HCT116 (cell line): ENCODE data around the gene PLPP2. TPM values are rescaled to one million over a fixed set of nuclear protein-coding genes. Genes with fewer than 3 reads are reported as not detected.

Experiments used
- ATAC-seq: fragments of 200-7000 bp; cut with Tn5 transposase; 2 replicates; pipeline ENCODE4 v1.9.1; 2020; ENCODE audit warnings: mild to moderate bottlenecking, moderate library complexity
- BruUV-seq: library from RNA; stranded (reverse); fragments of 400-500 nt; replicated peaks from 2 replicates; lab custom pipeline; 2021; lab: Mats Ljungman, UMichigan
- CTCF ChIA-PET: fragments of 300-600 bp; sonication (Branson Sonifier 250); formaldehyde crosslinking; loops from one replicate; lab custom pipeline; 2021; ENCODE audit warnings: antibody characterized with exemption; lab: Charles Lee
- POLR2A ChIA-PET: fragments of 300-600, 350-600 bp; sonication (Branson Sonifier 250); formaldehyde crosslinking; loops from one replicate; lab custom pipeline; 2021; ENCODE audit warnings: antibody characterized with exemption; lab: Charles Lee
- RAD21 ChIA-PET, 2 experiments: fragments of 300-600 bp; sonication (Branson Sonifier 250); formaldehyde crosslinking; loops; one replicate each; lab custom pipeline; 2023; ENCODE audit warnings: low total read pairs in 2 of 2; ENCODE audit not compliant: uncharacterized antibody in 2 of 2, unreplicated experiment in 2 of 2, low non-redundant PET in 1 of 2; lab: Charles Lee
- DNase-seq: peaks from one replicate; pipeline ENCODE4 v3.0.0-alpha.2; 2010; ENCODE audit warnings: low read depth, low spot score
- H2AFZ ChIP-seq: fragments of 200-600 bp; shearing (Covaris generic), sonication (generic); 2 replicates; pipeline ENCODE4 v1.6.1; 2017; ENCODE audit warnings: low read depth, mixed run types, mixed read lengths, antibody characterized with exemption, low read length; ENCODE audit not compliant: poor library complexity, severe bottlenecking
- H3K27ac ChIP-seq: 2 replicates; pipeline ENCODE4 v1.5.1; 2012; ENCODE audit warnings: low read depth, low read length
- H3K27me3 ChIP-seq: fragments of 200-600 bp; sonication (generic); 2 replicates; pipeline ENCODE4 v1.6.1; 2016; ENCODE audit warnings: mixed run types, low read length, mixed read lengths; ENCODE audit not compliant: insufficient read depth
- H3K36me3 ChIP-seq, 2 experiments: fragments of 200-500 bp in 1 of 2; fragments of 200-600 bp in 1 of 2; sonication (Bioruptor generic) in 1 of 2; sonication (generic) in 1 of 2; 2 replicates each; pipeline versions ENCODE4 v1.5.1 to v1.6.1; 2014 to 2016; ENCODE audit warnings: low read length in 2 of 2, inconsistent platforms in 1 of 2, mixed read lengths in 1 of 2, mixed run types in 1 of 2; ENCODE audit not compliant: insufficient read depth in 2 of 2, control insufficient read depth in 1 of 2
- H3K4me1 ChIP-seq, 2 experiments: fragments of 200-600 bp in 1 of 2; sonication (generic) in 1 of 2; 2 replicates each; pipeline versions ENCODE4 v1.5.1 to v1.6.1; 2012 to 2017; ENCODE audit warnings: low read length in 2 of 2, inconsistent platforms in 1 of 2, mild to moderate bottlenecking in 1 of 2, mixed read lengths in 1 of 2, mixed run types in 1 of 2, moderate library complexity in 1 of 2; ENCODE audit not compliant: insufficient read depth in 2 of 2, control insufficient read depth in 1 of 2
- H3K4me2 ChIP-seq: fragments of 200-600 bp; sonication (generic); 2 replicates; pipeline ENCODE4 v1.6.1; 2017; ENCODE audit warnings: mixed run types, low read length, mixed read lengths
- H3K4me3 ChIP-seq, 2 experiments: fragments of 200-600 bp in 1 of 2; sonication (generic) in 1 of 2; replicated peaks in 1 of 2; 2 replicates each; pipeline ENCODE4 v1.5.1; 2011 to 2016; ENCODE audit warnings: low read length in 2 of 2, control low read depth in 1 of 2, low read depth in 1 of 2, mild to moderate bottlenecking in 1 of 2, mixed read lengths in 1 of 2, mixed run types in 1 of 2
- H3K79me2 ChIP-seq: fragments of 200-600 bp; sonication (generic); 2 replicates; pipeline ENCODE4 v1.6.1; 2017; ENCODE audit warnings: mild to moderate bottlenecking, mixed run types, low read length, moderate library complexity, mixed read lengths; ENCODE audit not compliant: insufficient read depth
- H3K9ac ChIP-seq: fragments of 200-600 bp; sonication (generic); 2 replicates; pipeline ENCODE4 v1.6.1; 2016; ENCODE audit warnings: low read length, mixed read lengths
- H3K9me2 ChIP-seq: fragments of 200-600 bp; sonication (generic), shearing (Covaris generic); 2 replicates; pipeline ENCODE4 v1.6.1; 2017; ENCODE audit warnings: mixed run types, mild to moderate bottlenecking, moderate library complexity; ENCODE audit not compliant: insufficient read depth
- H3K9me3 ChIP-seq, 2 experiments: fragments of 200-500 bp in 1 of 2; fragments of 200-600 bp in 1 of 2; sonication (Bioruptor generic) in 1 of 2; sonication (generic) in 1 of 2; 2 replicates each; pipeline ENCODE4 v1.6.1; 2014 to 2017; ENCODE audit warnings: low read length in 2 of 2, mixed read lengths in 2 of 2, inconsistent platforms in 1 of 2, low read depth in 1 of 2, mild to moderate bottlenecking in 1 of 2, mixed run types in 1 of 2, moderate library complexity in 1 of 2; ENCODE audit not compliant: control insufficient read depth in 1 of 2, insufficient read depth in 1 of 2
- H4K20me1 ChIP-seq: fragments of 200-600 bp; sonication (generic), shearing (Covaris generic); 2 replicates; pipeline ENCODE4 v1.6.1; 2017; ENCODE audit warnings: mixed run types, mild to moderate bottlenecking, moderate library complexity; ENCODE audit not compliant: insufficient read depth
- ATF3 ChIP-seq: IDR thresholded peaks from 2 replicates; pipeline ENCODE4 v1.6.1; 2012
- CBX3 ChIP-seq: IDR thresholded peaks from 2 replicates; pipeline ENCODE4 v1.6.1; 2012; ENCODE audit warnings: low read depth
- CEBPB ChIP-seq: IDR thresholded peaks from 2 replicates; pipeline ENCODE4 v1.6.1; 2012; ENCODE audit warnings: low read depth
- EGR1 ChIP-seq: IDR thresholded peaks from 2 replicates; pipeline ENCODE4 v1.6.1; 2012; ENCODE audit warnings: low read depth
- ELF1 ChIP-seq: IDR thresholded peaks from 2 replicates; pipeline ENCODE4 v1.6.1; 2012; ENCODE audit warnings: low read depth, borderline replicate concordance
- FOSL1 ChIP-seq: IDR thresholded peaks from 2 replicates; pipeline ENCODE4 v1.6.1; 2012; ENCODE audit warnings: low read depth
- JUND ChIP-seq: IDR thresholded peaks from 2 replicates; pipeline ENCODE4 v1.6.1; 2012
- POLR2A ChIP-seq: IDR thresholded peaks from 2 replicates; pipeline ENCODE4 v1.7.0; 2011; ENCODE audit warnings: borderline replicate concordance; ENCODE audit not compliant: insufficient read depth, insufficient read length; ENCODE audit errors: extremely low read depth
- POLR2AphosphoS5 ChIP-seq: IDR thresholded peaks from 2 replicates; pipeline ENCODE4 v1.6.1; 2011; ENCODE audit warnings: mild to moderate bottlenecking, low read depth, low read length, moderate library complexity
- RAD21 ChIP-seq: IDR thresholded peaks from 2 replicates; pipeline ENCODE4 v1.6.1; 2012; ENCODE audit warnings: low read depth, mild to moderate bottlenecking
- REST ChIP-seq: IDR thresholded peaks from 2 replicates; pipeline ENCODE4 v1.6.1; 2012; ENCODE audit warnings: low read depth
- SIN3A ChIP-seq: IDR thresholded peaks from 2 replicates; pipeline ENCODE4 v1.6.1; 2012; ENCODE audit warnings: low read depth
- SP1 ChIP-seq: IDR thresholded peaks from 2 replicates; pipeline ENCODE4 v1.6.1; 2012; ENCODE audit warnings: low read depth
- SRF ChIP-seq: IDR thresholded peaks from 2 replicates; pipeline ENCODE4 v1.6.1; 2012; ENCODE audit warnings: low read depth
- TCF7L2 ChIP-seq: IDR thresholded peaks from 2 replicates; pipeline ENCODE4 v1.7.0; 2011; ENCODE audit warnings: borderline replicate concordance, inconsistent platforms; ENCODE audit not compliant: insufficient read depth, insufficient read length; ENCODE audit errors: extremely low read depth
- YY1 ChIP-seq: IDR thresholded peaks from 2 replicates; pipeline ENCODE4 v1.6.1; 2011; ENCODE audit warnings: low read length, low read depth, moderate library complexity, mild to moderate bottlenecking; ENCODE audit not compliant: insufficient replicate concordance; ENCODE audit errors: extremely low read depth
- ZNF274 ChIP-seq: fragments of 200-500 bp; sonication (Bioruptor generic); IDR thresholded peaks from 2 replicates; pipeline ENCODE4 v1.6.1; 2014; ENCODE audit warnings: mild to moderate bottlenecking, low read depth, low read length, inconsistent platforms
- intact Hi-C: fragments of 100-400 bp; cut with micrococcal nuclease; formaldehyde crosslinking; loops from 2 replicates; pipeline ENCODE4 v1.10.0; 2022
- total RNA-seq: library from RNA; stranded (reverse); gene quantifications from one replicate; pipeline ENCODE4 v1.2.1, GENCODE V29; 2021; ENCODE audit not compliant: unreplicated experiment
- TF ChIP-seq, protein P1 (sequence below): IDR thresholded peaks from 2 replicates; pipeline ENCODE4 v1.6.1; 2012
- TF ChIP-seq, protein P2 (sequence below), 3 experiments: fragments of 200-600 bp in 1 of 3; sonication (generic) in 1 of 3; IDR thresholded peaks in 2 of 3; conservative IDR thresholded peaks in 1 of 3; 2 replicates each; pipeline ENCODE4 v1.5.1; 2012 to 2017; ENCODE audit warnings: low read depth in 2 of 3, low read length in 2 of 3, antibody characterized with exemption in 1 of 3, borderline replicate concordance in 1 of 3, control low read depth in 1 of 3, mild to moderate bottlenecking in 1 of 3, mixed read lengths in 1 of 3, mixed run types in 1 of 3, moderate library complexity in 1 of 3; ENCODE audit not compliant: insufficient read depth in 1 of 3

Gene PLPP2
- total RNA-seq, 1 experiment from 2014 or later, result 128 TPM

DNA sequence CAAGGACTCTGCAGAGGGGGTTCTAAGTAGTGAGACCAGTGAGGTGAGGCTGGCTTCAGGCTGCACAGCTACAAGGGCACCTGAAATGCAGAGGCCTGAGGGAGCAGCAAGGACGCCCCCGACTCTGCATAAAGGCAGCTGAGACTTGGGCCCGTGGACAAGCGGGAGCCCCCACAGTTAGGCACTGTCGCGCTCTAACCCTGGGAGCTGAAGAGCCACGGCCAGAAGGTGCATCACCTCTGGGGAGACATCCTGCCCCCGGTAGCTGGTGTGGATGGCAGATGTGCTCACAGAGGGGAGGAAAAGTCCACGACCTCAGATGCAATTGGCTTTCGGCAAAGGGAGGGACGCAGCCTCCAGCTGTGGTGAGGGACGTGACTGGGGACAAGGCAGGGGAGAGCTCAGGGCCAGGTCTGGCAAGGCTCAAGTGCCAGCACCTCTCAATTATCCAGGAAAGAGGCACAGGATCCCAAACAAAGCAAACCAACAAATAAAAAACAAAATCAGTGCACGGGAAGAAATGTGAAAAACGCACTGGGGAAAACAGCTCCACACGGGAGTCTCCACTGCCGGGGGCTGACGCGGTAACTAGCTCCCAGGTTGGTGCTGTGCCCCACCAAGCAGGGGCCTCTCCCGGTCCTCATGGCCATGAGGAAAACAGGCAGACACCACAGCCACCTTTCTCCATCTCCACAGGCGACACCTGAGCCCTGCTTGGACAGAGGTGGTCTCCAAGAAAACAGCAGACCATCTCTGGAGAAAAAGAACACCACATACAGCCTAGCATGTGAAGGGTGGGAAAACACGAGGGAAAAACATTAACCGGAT, 23.0 kb upstream of the PLPP2 start:
- DNase-seq (no peak), ATAC-seq (no peak)
- Histone ChIP-seq H3K9me3 (no peaks in the 10 kb centered on the region), H3K36me3 (peaks cover 4 to 7% of the 10 kb centered on the region in 2 experiments; a peak in 3 of 4 replicates), H3K79me2 (peaks cover 9% of the 10 kb centered on the region), H3K4me2 (no peak overlapping the region), H3K27me3 (no peaks in the 10 kb centered on the region), H2AFZ (no peak overlapping the region), H3K4me1 (no peaks in the 10 kb centered on the region), H3K9ac (no peak overlapping the region), H3K27ac (no peak overlapping the region), H4K20me1 (no peaks in the 10 kb centered on the region), H3K4me3 (no peak overlapping the region), H3K9me2 (no peaks in the 10 kb centered on the region)
- intact Hi-C loops, result no loop called here
- ChIA-PET RAD21 (no interaction called here), POLR2A (no interaction called here), CTCF (no interaction called here)
- BruUV-seq, result no TSS peak
- TF ChIP-seq CEBPB, result no peak
- TF ChIP-seq, protein P1, sequence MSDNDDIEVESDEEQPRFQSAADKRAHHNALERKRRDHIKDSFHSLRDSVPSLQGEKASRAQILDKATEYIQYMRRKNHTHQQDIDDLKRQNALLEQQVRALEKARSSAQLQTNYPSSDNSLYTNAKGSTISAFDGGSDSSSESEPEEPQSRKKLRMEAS, result no peak
- no peak for TF ChIP-seq CBX3
- no peak for TF ChIP-seq ATF3
- no peak for TF ChIP-seq RAD21
- TF ChIP-seq SP1, result no peak
- no peak for TF ChIP-seq JUND
- no peak for TF ChIP-seq EGR1
- TF ChIP-seq REST, result no peak
- TF ChIP-seq, protein P2, sequence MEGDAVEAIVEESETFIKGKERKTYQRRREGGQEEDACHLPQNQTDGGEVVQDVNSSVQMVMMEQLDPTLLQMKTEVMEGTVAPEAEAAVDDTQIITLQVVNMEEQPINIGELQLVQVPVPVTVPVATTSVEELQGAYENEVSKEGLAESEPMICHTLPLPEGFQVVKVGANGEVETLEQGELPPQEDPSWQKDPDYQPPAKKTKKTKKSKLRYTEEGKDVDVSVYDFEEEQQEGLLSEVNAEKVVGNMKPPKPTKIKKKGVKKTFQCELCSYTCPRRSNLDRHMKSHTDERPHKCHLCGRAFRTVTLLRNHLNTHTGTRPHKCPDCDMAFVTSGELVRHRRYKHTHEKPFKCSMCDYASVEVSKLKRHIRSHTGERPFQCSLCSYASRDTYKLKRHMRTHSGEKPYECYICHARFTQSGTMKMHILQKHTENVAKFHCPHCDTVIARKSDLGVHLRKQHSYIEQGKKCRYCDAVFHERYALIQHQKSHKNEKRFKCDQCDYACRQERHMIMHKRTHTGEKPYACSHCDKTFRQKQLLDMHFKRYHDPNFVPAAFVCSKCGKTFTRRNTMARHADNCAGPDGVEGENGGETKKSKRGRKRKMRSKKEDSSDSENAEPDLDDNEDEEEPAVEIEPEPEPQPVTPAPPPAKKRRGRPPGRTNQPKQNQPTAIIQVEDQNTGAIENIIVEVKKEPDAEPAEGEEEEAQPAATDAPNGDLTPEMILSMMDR (IDR thresholded peaks at IDR 0.05 in 2 of 3, conservative IDR thresholded peaks at IDR 0.05 in 1 of 3; ENCODE audit: borderline replicate concordance in 1 of 3, insufficient read depth in 1 of 3, low read depth in 2 of 3, low read length in 2 of 3), result no peak
- TF ChIP-seq SRF, result no peak
- TF ChIP-seq YY1, result no peak
- TF ChIP-seq SIN3A, result no peak
- TF ChIP-seq ZNF274, result no peak
- TF ChIP-seq TCF7L2, result no peak
- TF ChIP-seq ELF1, result no peak
- TF ChIP-seq POLR2A, result no peak
- no peak for TF ChIP-seq FOSL1
- no peak for TF ChIP-seq POLR2AphosphoS5
